ENCODE data around the gene MCM3. TPM values are rescaled to one million over a fixed set of nuclear protein-coding genes. Genes with fewer than 3 reads are reported as not detected.

MCM3 gene
- polyA plus RNA-seq, 1 donor (not counting 4 experiments of a cell fraction or from before 2014, with no cell fraction given), result 60.9 TPM

- no peak overlapping the region for H3K4me2 ChIP-seq (ENCODE audit: control insufficient read depth, extremely low read depth, insufficient read depth, low read depth, low read length)
- no peaks in the 10 kb centered on the region for H3K4me1 ChIP-seq (ENCODE audit: control insufficient read depth, extremely low read depth, insufficient read depth, low read length)
- H3K79me2 ChIP-seq (ENCODE audit: control insufficient read depth, insufficient read depth, low read length), result no peaks in the 10 kb centered on the region
- dilution Hi-C loops (cut with MboI; ENCODE audit: extremely low pct_ligation_motif_present, low sequenced_read_pairs), result no loop called here
- no peaks in the 10 kb centered on the region for H4K20me1 ChIP-seq (ENCODE audit: control insufficient read depth, extremely low read depth, insufficient read depth, low read length)
- H3K9me3 ChIP-seq (ENCODE audit: control insufficient read depth, low read depth, low read length), result no peaks in the 10 kb centered on the region
- FAIRE-seq (peak; percentile 85), DNase-seq (ENCODE audit: low read depth, low spot score) (peak; percentile 13)
- no peak overlapping the region for H3K27ac ChIP-seq (ENCODE audit: control insufficient read depth, insufficient read depth, low read length)
- peaks cover 3% of the 10 kb centered on the region for H3K27me3 ChIP-seq (ENCODE audit: control insufficient read depth, extremely low read depth, insufficient read depth, low read length)
- H2AFZ ChIP-seq (ENCODE audit: control insufficient read depth, low read length), result peak overlapping the region; percentile 41
- H3K9ac ChIP-seq (ENCODE audit: control insufficient read depth, extremely low read depth, insufficient read depth, low read length), result no peak overlapping the region
- no peak overlapping the region for H3K4me3 ChIP-seq (ENCODE audit: control insufficient read depth in 2 of 3, extremely low read depth in 1 of 3, insufficient read depth in 2 of 3, low read depth in 1 of 3, low read length in 3 of 3)
- peak; percentile 64 to 84 (median 78) for TF ChIP-seq CTCF (optimal IDR thresholded peaks at IDR 0.05 in 1 of 3, IDR thresholded peaks at IDR 0.05 in 1 of 3, conservative IDR thresholded peaks at IDR 0.05 in 1 of 3; ENCODE audit: extremely low read depth in 1 of 3, insufficient read depth in 2 of 3, low read length in 3 of 3)
- TF ChIP-seq EZH2 (IDR thresholded peaks at IDR 0.05; ENCODE audit: low read length), result no peak
- H3K36me3 ChIP-seq (ENCODE audit: control insufficient read depth in 2 of 2, extremely low read depth in 1 of 2, insufficient read depth in 2 of 2, low read length in 2 of 2), result no peaks in the 10 kb centered on the region
- H3K9me1 ChIP-seq (ENCODE audit: control insufficient read depth, extremely low read depth, insufficient read depth, low read length), result no peaks in the 10 kb centered on the region
These were observed 50.3 kb downstream of the MCM3 start for GRCh38 chr6:52233975-52234823.

DNA sequence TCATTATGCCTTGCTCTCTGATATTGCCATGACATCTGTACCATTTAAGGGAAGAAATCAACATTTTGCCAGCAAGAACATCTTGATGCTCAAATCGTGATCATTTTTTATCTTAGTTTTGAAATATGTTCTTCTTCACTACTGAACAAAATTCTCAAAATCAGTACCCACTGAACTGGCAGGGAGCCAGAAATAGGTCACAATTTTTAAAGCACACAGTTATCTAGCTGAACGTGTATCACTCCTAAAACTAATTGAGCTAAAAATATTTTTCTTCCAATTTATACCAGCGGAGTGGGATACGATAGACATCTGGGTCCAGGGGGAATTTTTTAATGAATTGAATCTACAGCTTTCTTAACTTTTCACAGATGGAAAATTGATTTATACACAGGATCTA, 51.5 kb downstream of the MCM3 start:
- dilution Hi-C loops (cut with MboI; ENCODE audit: extremely low pct_ligation_motif_present, low sequenced_read_pairs), result no loop called here
- no peaks in the 10 kb centered on the region for H3K9me1 ChIP-seq (ENCODE audit: control insufficient read depth, extremely low read depth, insufficient read depth, low read length)
- no peak for TF ChIP-seq EZH2 (IDR thresholded peaks at IDR 0.05; ENCODE audit: low read length)
- no peak for TF ChIP-seq CTCF (optimal IDR thresholded peaks at IDR 0.05 in 1 of 3, IDR thresholded peaks at IDR 0.05 in 1 of 3, conservative IDR thresholded peaks at IDR 0.05 in 1 of 3; ENCODE audit: extremely low read depth in 1 of 3, insufficient read depth in 2 of 3, low read length in 3 of 3)
- no peaks in the 10 kb centered on the region for H3K4me1 ChIP-seq (ENCODE audit: control insufficient read depth, extremely low read depth, insufficient read depth, low read length)
- H3K4me3 ChIP-seq (ENCODE audit: control insufficient read depth in 2 of 3, extremely low read depth in 1 of 3, insufficient read depth in 2 of 3, low read depth in 1 of 3, low read length in 3 of 3), result no peak overlapping the region
- no peaks in the 10 kb centered on the region for H3K36me3 ChIP-seq (ENCODE audit: control insufficient read depth in 2 of 2, extremely low read depth in 1 of 2, insufficient read depth in 2 of 2, low read length in 2 of 2)
- no peak overlapping the region for H2AFZ ChIP-seq (ENCODE audit: control insufficient read depth, low read length)
- FAIRE-seq, result no peak
- no peaks in the 10 kb centered on the region for H3K9me3 ChIP-seq (ENCODE audit: control insufficient read depth, low read depth, low read length)
- no peak overlapping the region for H3K9ac ChIP-seq (ENCODE audit: control insufficient read depth, extremely low read depth, insufficient read depth, low read length)
- no peaks in the 10 kb centered on the region for H3K79me2 ChIP-seq (ENCODE audit: control insufficient read depth, insufficient read depth, low read length)
- H3K4me2 ChIP-seq (ENCODE audit: control insufficient read depth, extremely low read depth, insufficient read depth, low read depth, low read length), result no peak overlapping the region
- peaks cover 3% of the 10 kb centered on the region for H3K27me3 ChIP-seq (ENCODE audit: control insufficient read depth, extremely low read depth, insufficient read depth, low read length)
- H4K20me1 ChIP-seq (ENCODE audit: control insufficient read depth, extremely low read depth, insufficient read depth, low read length), result no peaks in the 10 kb centered on the region
- H3K27ac ChIP-seq (ENCODE audit: control insufficient read depth, insufficient read depth, low read length), result no peak overlapping the region
- DNase-seq (ENCODE audit: low read depth, low spot score), result no peak
